K562 (cell line): Measurements from ENCODE around the gene VPS9D1. TPM values are rescaled to one million over a fixed set of nuclear protein-coding genes. Genes with fewer than 3 reads are reported as not detected.

ENCODE experiments used
- CHCHD3 ChIP-seq: fragments of 250-450 bp; sonication (Bioruptor Pico); IDR thresholded peaks from 2 replicates; pipeline ENCODE4 v2.1.2; 2022; ENCODE audit warnings: mild to moderate bottlenecking
- GATAD2B ChIP-seq: fragments of 450-650 bp; IDR thresholded peaks from 2 replicates; pipeline ENCODE4 v1.6.1; 2017; ENCODE audit warnings: mild to moderate bottlenecking, borderline replicate concordance
- HDAC2 ChIP-seq: fragments of 450-650 bp; IDR thresholded peaks from 2 replicates; pipeline ENCODE4 v1.6.1; 2016; ENCODE audit warnings: mild to moderate bottlenecking
- L3MBTL2 ChIP-seq: fragments of 450-650 bp; IDR thresholded peaks from 2 replicates; pipeline ENCODE4 v1.6.1; 2016; ENCODE audit warnings: mild to moderate bottlenecking, moderate library complexity
- polyA plus RNA-seq, 8 experiments: library from polyadenylated mRNA; depleted of rRNA in 4 of 8; stranded (reverse) in 5 of 8; unstranded in 3 of 8; fragments of >200 nt; fragmentation: Nextera tagmentation in 2 of 8; fragmentation: Illumina TruSeq in 1 of 8; extraction: Ambion mirVana in 2 of 8; extraction: Trizol in 1 of 8; gene quantifications; 2 replicates each; pipeline versions ENCODE4 v1.2.1 to v1.2.3, GENCODE V29; 2011 to 2014; ENCODE audit warnings: inconsistent platforms in 1 of 8, missing spikeins in 1 of 8
- total RNA-seq, 7 experiments: library from RNA; depleted of rRNA in 6 of 7; stranded (reverse); fragments of >200 nt in 6 of 7; fragmentation: Illumina TruSeq in 2 of 7; extraction: Trizol in 2 of 7; gene quantifications; 2 replicates each; pipeline versions ENCODE4 v1.2.1 to v1.2.3, GENCODE V29; 2011 to 2021; ENCODE audit warnings: low replicate concordance in 1 of 7
- TF ChIP-seq, protein P1 (sequence below): sonication (generic); formaldehyde crosslinking; IDR thresholded peaks from 2 replicates; pipeline ENCODE4 v1.8.0; 2022; ENCODE audit warnings: mild to moderate bottlenecking, missing genetic modification reagents
- TF ChIP-seq, protein P2 (sequence below): fragments of 450-650 bp; IDR thresholded peaks from 2 replicates; pipeline ENCODE4 v1.6.1; 2016; ENCODE audit warnings: borderline replicate concordance
- TF ChIP-seq, protein P3 (sequence below), 2 experiments: fragments of 450-650 bp; formaldehyde crosslinking in 1 of 2; IDR thresholded peaks; 2 replicates each; pipeline versions ENCODE4 v1.4.0 to v1.6.1; 2014 to 2020; ENCODE audit warnings: mild to moderate bottlenecking in 2 of 2, borderline replicate concordance in 1 of 2, low read depth in 1 of 2
- TF ChIP-seq, protein P4 (sequence below): fragments of 200-800 bp; sonication (Bioruptor generic); IDR thresholded peaks from 2 replicates; pipeline ENCODE4 v1.6.1; 2017; ENCODE audit warnings: missing genetic modification characterization, missing compliant biosample characterization

The VPS9D1 gene
- total and polyA plus RNA-seq, 9 of the 15 experiments (the other 6 are each of a cell fraction or from before 2014, with no cell fraction given), result 0.33 to 3.1 (median 1.1) TPM

DNA sequence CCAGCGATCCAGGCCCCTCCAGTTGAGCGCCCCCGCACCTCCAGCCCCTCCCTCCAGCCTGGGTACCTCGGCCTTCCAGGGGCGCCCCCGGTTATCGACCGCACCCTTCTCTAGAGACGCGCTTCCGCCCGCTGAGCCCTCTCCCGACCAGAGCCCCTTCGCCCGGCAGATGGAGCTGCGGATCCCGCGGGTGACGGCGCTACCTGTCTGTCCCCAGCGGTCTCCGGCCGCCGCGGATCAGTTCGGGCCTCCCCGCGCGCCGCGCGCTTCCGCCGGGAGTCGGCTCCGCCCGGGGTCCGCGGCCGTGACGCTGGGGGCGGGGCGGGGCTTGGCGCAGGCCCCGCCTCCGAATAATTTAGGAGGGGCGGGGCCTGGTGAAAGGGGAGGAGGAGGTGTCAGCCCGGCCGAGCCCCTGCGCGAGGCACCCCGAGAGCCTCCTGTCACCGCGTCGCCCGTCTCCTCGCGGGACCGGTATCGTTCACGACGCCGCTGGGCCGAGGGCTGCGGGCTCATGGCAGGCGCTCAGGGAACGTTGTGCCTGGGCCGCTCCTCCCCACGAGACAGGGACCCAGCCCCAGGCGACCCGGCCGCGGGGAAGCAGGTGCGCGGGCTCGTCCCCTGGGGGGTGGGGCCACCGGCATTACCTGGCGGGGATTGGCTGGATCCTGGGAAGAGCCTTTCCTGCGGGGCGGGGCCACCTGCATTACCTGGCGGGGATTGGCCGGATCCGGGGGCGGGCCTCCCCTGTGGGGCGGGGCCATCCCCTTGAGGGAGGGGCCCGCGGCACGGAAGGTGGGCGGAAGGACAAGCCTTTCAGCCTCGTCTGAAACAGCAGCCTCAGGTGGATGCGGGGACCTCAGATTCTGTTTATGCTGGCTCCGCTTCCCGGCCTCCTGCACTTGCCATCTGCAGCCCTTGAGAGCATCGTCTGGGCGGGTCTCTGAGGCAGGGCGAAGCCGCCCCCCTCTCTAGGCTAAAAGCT, 19.0 kb downstream of the VPS9D1 start, which contains the start of gene SPATA2L (continued):
- TF ChIP-seq, protein P1, sequence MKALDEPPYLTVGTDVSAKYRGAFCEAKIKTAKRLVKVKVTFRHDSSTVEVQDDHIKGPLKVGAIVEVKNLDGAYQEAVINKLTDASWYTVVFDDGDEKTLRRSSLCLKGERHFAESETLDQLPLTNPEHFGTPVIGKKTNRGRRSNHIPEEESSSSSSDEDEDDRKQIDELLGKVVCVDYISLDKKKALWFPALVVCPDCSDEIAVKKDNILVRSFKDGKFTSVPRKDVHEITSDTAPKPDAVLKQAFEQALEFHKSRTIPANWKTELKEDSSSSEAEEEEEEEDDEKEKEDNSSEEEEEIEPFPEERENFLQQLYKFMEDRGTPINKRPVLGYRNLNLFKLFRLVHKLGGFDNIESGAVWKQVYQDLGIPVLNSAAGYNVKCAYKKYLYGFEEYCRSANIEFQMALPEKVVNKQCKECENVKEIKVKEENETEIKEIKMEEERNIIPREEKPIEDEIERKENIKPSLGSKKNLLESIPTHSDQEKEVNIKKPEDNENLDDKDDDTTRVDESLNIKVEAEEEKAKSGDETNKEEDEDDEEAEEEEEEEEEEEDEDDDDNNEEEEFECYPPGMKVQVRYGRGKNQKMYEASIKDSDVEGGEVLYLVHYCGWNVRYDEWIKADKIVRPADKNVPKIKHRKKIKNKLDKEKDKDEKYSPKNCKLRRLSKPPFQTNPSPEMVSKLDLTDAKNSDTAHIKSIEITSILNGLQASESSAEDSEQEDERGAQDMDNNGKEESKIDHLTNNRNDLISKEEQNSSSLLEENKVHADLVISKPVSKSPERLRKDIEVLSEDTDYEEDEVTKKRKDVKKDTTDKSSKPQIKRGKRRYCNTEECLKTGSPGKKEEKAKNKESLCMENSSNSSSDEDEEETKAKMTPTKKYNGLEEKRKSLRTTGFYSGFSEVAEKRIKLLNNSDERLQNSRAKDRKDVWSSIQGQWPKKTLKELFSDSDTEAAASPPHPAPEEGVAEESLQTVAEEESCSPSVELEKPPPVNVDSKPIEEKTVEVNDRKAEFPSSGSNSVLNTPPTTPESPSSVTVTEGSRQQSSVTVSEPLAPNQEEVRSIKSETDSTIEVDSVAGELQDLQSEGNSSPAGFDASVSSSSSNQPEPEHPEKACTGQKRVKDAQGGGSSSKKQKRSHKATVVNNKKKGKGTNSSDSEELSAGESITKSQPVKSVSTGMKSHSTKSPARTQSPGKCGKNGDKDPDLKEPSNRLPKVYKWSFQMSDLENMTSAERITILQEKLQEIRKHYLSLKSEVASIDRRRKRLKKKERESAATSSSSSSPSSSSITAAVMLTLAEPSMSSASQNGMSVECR (CRISPR knock-in tag), result peak; percentile 74; the same call in 1 of the 2 replicates
- TF ChIP-seq, protein P2, sequence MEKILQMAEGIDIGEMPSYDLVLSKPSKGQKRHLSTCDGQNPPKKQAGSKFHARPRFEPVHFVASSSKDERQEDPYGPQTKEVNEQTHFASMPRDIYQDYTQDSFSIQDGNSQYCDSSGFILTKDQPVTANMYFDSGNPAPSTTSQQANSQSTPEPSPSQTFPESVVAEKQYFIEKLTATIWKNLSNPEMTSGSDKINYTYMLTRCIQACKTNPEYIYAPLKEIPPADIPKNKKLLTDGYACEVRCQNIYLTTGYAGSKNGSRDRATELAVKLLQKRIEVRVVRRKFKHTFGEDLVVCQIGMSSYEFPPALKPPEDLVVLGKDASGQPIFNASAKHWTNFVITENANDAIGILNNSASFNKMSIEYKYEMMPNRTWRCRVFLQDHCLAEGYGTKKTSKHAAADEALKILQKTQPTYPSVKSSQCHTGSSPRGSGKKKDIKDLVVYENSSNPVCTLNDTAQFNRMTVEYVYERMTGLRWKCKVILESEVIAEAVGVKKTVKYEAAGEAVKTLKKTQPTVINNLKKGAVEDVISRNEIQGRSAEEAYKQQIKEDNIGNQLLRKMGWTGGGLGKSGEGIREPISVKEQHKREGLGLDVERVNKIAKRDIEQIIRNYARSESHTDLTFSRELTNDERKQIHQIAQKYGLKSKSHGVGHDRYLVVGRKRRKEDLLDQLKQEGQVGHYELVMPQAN, result peak; percentile 93
- TF ChIP-seq L3MBTL2 (peak; percentile 97), CHCHD3 (CRISPR knock-in tag) (no peak), HDAC2 (peak; percentile 50; the same call in 1 of the 2 replicates), GATAD2B (peak; percentile 77; the same call in 1 of the 2 replicates)
- TF ChIP-seq, protein P3, sequence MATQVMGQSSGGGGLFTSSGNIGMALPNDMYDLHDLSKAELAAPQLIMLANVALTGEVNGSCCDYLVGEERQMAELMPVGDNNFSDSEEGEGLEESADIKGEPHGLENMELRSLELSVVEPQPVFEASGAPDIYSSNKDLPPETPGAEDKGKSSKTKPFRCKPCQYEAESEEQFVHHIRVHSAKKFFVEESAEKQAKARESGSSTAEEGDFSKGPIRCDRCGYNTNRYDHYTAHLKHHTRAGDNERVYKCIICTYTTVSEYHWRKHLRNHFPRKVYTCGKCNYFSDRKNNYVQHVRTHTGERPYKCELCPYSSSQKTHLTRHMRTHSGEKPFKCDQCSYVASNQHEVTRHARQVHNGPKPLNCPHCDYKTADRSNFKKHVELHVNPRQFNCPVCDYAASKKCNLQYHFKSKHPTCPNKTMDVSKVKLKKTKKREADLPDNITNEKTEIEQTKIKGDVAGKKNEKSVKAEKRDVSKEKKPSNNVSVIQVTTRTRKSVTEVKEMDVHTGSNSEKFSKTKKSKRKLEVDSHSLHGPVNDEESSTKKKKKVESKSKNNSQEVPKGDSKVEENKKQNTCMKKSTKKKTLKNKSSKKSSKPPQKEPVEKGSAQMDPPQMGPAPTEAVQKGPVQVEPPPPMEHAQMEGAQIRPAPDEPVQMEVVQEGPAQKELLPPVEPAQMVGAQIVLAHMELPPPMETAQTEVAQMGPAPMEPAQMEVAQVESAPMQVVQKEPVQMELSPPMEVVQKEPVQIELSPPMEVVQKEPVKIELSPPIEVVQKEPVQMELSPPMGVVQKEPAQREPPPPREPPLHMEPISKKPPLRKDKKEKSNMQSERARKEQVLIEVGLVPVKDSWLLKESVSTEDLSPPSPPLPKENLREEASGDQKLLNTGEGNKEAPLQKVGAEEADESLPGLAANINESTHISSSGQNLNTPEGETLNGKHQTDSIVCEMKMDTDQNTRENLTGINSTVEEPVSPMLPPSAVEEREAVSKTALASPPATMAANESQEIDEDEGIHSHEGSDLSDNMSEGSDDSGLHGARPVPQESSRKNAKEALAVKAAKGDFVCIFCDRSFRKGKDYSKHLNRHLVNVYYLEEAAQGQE (IDR thresholded peaks at IDR 0.05; ENCODE audit: borderline replicate concordance), result 0 out of 2 replicates have a peak, but pooled peaks have one; percentile 46
- TF ChIP-seq, protein P3 (CRISPR knock-in tag; IDR thresholded peaks at IDR 0.05; ENCODE audit: low read depth), result no peak
- TF ChIP-seq, protein P4, sequence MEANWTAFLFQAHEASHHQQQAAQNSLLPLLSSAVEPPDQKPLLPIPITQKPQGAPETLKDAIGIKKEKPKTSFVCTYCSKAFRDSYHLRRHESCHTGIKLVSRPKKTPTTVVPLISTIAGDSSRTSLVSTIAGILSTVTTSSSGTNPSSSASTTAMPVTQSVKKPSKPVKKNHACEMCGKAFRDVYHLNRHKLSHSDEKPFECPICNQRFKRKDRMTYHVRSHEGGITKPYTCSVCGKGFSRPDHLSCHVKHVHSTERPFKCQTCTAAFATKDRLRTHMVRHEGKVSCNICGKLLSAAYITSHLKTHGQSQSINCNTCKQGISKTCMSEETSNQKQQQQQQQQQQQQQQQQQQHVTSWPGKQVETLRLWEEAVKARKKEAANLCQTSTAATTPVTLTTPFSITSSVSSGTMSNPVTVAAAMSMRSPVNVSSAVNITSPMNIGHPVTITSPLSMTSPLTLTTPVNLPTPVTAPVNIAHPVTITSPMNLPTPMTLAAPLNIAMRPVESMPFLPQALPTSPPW, result peak; percentile 69
